Gastrocnemius medialis (tissue), 4 donors: Measurements from ENCODE around the gene POLN.

ENCODE experiments used
- POLR2A ChIP-seq, 2 donors: fragments of 450-650 bp; IDR thresholded peaks; one replicate each; pipeline ENCODE4 v1.6.1; 2017; ENCODE audit warnings: antibody characterized with exemption in 2 of 2, mild to moderate bottlenecking in 2 of 2, moderate library complexity in 2 of 2
- TF ChIP-seq, protein P1 (sequence below), 5 experiments: fragments of 450-650 bp in 3 of 5; fragments of 200-600 bp in 2 of 5; sonication (generic) in 2 of 5; IDR thresholded peaks in 4 of 5; conservative IDR thresholded peaks in 1 of 5; 1 replicate in 4 of 5; 2 replicates in 1 of 5; pipeline ENCODE4 v1.5.1; 2016 to 2019; ENCODE audit warnings: antibody characterized with exemption in 5 of 5, mild to moderate bottlenecking in 3 of 5, moderate library complexity in 3 of 5

DNA sequence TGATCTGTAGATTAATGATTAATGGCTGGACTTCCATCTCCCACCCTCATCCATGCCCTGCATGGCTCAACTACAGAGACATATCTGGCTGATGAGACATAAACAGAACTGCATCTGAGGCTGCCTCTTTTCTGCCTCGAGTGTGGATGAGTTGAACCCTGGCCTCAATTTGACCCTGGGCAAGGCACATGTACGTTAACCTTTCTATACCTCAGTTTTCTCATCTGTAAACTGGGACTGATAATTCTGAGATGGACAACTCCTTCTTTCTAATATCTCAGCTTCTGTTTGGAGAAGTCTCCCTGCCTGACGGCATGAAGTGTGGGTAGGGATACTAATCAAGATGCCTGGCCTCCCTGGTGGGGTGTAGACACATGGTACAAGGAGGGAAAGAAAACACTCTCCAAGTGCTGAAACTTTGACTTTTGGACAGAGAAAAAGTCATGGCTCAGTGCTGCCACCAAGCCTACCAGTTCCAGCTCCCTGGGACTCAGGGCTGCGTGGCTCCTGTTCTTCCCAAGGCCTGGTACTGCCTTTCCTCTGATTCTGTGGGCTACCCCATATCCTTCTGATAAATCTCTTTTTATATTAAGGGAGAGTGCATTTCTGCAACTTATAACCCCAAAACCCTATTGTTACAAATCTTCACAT is 64.4 kb downstream of the POLN start:
- TF ChIP-seq, protein P1, sequence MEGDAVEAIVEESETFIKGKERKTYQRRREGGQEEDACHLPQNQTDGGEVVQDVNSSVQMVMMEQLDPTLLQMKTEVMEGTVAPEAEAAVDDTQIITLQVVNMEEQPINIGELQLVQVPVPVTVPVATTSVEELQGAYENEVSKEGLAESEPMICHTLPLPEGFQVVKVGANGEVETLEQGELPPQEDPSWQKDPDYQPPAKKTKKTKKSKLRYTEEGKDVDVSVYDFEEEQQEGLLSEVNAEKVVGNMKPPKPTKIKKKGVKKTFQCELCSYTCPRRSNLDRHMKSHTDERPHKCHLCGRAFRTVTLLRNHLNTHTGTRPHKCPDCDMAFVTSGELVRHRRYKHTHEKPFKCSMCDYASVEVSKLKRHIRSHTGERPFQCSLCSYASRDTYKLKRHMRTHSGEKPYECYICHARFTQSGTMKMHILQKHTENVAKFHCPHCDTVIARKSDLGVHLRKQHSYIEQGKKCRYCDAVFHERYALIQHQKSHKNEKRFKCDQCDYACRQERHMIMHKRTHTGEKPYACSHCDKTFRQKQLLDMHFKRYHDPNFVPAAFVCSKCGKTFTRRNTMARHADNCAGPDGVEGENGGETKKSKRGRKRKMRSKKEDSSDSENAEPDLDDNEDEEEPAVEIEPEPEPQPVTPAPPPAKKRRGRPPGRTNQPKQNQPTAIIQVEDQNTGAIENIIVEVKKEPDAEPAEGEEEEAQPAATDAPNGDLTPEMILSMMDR (IDR thresholded peaks at IDR 0.05 in 4 of 5, conservative IDR thresholded peaks at IDR 0.05 in 1 of 5): no peak
- TF ChIP-seq POLR2A (IDR thresholded peaks at IDR 0.05): no peak
